HG03342 (cell line): Measurements from ENCODE around the gene NT5DC1.

Experiments used
- ATAC-seq: cut with Tn5 transposase; IDR thresholded peaks from one replicate; pipeline ENCODE4 v1.9.1; 2021; ENCODE audit warnings: mild to moderate bottlenecking, moderate library complexity; ENCODE audit not compliant: unreplicated experiment

The NT5DC1 gene

GRCh38 chr6:116100419-116101301, at the start of gene NT5DC1:
Gene NT5DC1 (plus strand): TSS chr6:116100853. CDS start chr6:116100931, 78 bp downstream.
- peak; percentile 85 for ATAC-seq

DNA sequence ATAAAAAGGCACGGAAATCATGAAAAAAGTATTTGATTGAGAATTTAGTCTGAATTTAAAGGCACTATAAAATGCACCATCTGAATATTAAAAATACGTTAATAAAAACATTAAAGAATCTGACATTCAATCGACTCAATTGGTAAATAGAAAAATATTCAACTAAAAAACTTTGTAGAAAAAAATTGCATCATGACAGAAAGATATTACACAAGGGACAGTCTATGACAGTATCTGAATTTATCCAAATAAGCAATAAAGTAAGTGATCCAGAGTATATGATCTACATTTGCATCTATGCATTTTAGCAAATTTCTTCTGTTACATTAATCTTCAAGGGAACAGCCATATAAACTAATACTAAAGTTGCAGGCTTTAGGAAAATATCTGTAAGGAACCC, 49.4 kb upstream of the NT5DC1 start:
- no peak for ATAC-seq

- ATAC-seq: no peak
Observed at GRCh38 chr6:116055513-116055912, 45.1 kb upstream of the NT5DC1 start.

DNA sequence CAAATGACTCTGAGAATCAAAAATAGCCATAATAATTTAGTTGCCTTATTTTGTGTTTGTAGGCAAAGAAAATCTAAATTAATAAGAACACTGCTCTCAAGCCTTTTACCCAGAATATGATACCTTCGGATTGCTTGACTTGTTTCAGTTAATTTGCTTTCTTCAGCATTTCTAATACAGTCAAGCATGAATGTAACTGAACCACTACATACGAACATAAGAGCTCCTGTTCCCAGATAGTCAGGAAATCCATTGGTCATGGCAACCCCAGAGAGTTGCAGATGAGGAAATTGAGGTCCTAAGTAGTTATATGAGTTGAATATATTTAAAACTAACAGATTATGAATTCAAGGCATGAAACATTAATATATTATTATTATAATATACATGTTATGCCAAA, 42.9 kb upstream of the NT5DC1 start:
- no peak for ATAC-seq

DNA sequence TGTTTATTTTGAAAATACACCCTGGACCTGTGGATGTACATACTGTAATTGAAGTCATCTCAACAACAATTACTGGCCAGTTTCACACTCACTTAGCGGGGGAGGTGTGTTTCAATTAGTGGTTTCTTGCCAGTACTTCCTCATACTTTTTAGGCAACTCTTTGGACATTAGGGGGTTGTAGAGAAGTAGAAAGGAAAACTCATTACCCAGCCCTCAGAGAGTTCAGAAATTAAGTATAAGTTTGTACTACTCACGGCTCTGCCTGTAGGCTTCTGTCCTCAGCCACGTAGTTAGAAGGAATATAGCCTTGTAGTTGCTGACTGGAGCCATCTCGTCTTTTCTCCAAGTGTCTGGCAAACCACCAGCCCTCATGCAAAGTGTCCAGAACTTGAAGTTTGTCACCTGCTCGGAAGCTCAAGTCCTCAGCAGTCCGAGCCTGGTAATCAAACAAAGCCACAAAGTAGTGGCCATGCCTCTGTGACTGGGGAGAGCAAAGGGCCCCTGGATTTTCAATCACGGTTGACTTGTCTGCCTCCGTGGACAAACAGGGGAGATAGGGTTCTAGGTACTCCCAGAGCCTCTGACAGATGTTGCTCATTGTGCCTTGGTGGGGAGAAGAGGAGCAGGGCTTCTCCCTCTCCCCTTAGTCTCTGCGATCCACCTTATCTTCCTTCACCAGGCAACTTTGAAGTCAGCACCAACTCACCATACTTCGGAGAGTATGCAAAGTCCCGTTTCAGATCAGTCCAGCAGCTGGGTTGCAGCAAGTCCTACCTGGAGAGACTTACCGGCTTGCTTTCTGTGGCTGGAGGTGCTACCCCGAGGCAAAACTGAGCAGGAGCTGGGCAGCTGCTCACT, 40.7 kb upstream of the NT5DC1 start:
- peak; percentile 61 for ATAC-seq

- ATAC-seq: no peak
Observed at GRCh38 chr6:116060572-116061283, 39.9 kb upstream of the NT5DC1 start, which contains the start of gene FRK. Gene FRK (minus strand): TSS chr6:116060891. CDS start chr6:116060311, 580 bp downstream.

DNA sequence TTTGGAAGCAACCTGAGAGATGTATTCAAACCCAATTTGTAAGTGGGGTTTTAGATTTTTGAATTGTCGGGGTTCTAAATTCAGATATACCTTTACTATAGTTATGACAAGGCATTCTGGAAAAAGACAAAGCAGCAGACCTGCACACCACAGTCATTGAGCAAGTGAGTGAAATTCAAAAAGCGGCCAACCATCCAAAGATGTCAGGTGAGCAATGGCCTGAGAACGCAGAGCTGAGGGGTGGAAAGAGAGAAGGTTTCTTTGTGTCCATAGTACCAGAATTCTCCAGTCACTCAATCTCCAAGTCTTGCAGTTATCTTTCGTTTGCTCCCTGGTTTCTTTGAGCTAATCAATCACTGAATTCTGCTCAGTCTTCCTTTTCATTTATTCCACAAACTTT, 38.2 kb upstream of the NT5DC1 start:
- ATAC-seq: no peak

- ATAC-seq: no peak
Observed at GRCh38 chr6:116064666-116065065, 36.0 kb upstream of the NT5DC1 start.

- ATAC-seq: no peak
Observed at GRCh38 chr6:116066789-116067188, 33.9 kb upstream of the NT5DC1 start.

- ATAC-seq: no peak
Observed at GRCh38 chr6:116070101-116070500, 30.6 kb upstream of the NT5DC1 start.

DNA sequence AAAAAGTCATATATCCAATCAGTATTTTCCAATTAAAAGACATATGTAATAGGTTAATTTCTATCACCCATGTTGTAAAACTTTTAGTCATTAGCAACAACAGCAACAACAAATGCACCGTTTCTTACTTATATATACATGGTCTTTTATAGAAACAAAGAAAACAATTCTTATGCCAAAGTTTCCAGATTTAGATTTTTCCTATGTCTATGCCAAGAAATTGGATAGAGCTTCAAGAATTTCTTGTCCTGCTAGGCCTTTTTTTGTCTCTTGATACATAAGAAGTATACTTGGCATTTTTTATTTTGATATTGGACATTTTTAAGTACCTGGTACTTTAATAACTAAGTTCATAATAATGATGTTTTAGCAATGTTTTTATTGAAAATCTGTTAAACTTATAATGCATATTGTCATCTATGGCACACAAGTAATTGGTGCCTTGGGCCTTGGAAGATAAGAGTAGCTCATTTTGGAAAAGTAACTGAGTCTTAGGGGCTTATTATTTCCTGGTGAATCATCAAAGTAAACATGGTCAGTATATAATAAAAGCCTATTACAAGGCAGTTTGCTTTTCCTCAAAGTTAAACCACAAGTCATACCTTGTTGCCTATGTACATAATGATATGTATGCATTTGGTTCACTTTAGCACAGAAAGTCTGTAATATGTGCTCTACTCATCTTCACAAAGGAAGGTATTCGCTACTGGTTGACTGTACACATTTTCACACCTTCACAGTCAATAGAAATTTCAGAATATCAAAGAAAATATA, 29.9 kb upstream of the NT5DC1 start:
- ATAC-seq: no peak

- no peak for ATAC-seq
Observed at GRCh38 chr6:116072368-116072767, 28.3 kb upstream of the NT5DC1 start.

DNA sequence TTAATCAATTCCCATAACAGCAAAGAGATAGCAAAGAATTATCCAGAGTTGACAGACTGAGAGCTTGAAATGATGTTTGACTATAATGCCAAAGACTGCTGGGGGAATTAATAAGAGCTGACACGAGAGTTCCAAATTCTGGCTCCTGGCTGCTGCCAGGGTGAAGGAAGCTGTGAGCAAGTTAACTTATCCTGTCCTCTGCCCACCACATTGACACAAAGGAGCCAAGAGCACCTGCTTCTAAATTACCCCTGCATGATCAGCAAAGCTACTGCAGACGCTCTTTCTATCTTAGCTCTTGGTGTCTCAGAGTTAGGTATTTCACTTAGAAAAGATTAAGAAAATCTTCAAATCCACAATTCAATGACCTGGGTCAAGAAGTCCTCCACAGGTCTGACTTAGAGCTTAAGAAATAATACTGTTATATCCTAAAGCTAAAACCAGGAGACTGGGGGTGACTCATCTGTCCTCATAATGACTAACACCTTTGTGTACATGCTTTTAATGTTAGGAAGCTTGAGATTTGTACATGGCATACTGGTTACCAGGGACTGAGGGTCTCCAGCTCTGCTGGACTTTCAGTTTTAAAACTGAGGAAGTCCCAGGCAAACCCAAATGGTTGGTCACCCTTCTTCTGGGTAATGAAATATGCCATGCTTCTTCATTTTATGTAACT, 26.8 kb upstream of the NT5DC1 start:
- no peak for ATAC-seq

GRCh38 chr6:116074732-116075390, 25.8 kb upstream of the NT5DC1 start:
- no peak for ATAC-seq

GRCh38 chr6:116078522-116078921, 22.1 kb upstream of the NT5DC1 start:
- no peak for ATAC-seq

- no peak for ATAC-seq
Observed at GRCh38 chr6:116078945-116079344, 21.7 kb upstream of the NT5DC1 start.

DNA sequence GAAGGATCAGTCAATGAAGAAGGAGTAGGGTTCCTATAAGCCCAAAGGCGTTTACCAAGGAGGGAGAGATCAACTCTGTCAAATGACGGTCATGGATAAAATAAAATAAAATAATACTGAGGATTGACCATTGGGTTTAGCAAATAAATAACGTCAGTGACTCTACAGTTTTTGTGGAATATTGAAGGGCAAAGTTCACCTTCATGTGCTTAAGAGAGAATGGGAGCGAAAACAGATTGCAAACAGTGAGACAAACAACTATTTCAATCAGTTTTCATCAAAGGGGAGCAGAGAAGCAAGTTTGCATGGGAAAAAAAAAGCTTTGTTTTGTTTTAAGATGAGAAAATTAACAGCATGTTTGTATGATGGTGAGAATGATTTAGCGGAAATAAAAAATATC, 17.6 kb upstream of the NT5DC1 start:
- ATAC-seq: no peak

DNA sequence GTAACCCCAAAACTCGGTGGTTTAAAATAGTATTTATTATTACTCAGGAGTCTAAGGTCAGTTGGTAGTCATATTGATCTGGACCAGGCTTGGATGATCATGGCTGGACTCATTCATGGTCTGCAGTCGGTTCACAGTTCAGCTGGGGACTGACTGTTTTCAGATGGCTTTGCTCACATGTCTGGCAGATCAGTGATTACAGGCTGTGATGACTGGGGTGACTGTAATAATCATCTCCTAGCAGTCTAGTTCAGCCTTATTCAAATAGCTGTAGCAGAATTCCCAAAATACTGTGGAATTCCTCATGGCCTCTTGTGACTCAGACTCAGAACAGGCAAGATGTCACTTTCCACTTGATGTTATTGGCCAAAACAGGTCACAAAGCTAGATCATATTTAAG, 16.4 kb upstream of the NT5DC1 start:
- no peak for ATAC-seq

DNA sequence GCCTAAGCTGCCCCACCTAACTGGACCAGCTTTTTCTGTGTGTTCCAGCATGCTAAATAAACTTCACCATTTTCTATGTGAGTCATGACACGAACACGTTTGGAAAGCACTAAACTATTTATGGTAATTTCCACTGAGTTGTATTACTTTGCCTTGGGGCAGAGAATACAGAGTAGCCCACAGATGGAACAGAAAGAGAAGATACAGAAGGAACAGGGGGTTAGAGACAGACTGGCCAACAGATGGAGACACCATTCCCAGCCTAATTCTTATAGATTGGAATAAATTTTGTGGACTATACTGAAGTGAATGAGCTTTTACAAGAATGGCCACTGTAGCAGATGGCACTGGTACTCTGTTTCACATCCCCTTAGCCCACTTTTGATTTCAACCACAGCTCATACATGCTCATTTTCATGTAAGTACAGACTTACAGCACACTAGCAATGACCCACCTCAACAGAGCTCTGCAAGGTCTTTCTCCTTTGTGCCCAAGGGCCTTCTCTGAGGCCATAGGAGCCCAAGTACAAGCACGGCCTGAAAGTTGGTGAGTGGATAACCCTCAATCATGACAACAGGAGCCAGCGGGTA, 13.1 kb upstream of the NT5DC1 start:
- peak; percentile 96 for ATAC-seq
